Calu3 (cell line): ENCODE results near the gene PPP1R3G. TPM values are rescaled to one million over a fixed set of nuclear protein-coding genes. Genes with fewer than 3 reads are reported as not detected.

Source experiments
- BruUV-seq: library from RNA; stranded (reverse); fragments of 400-500 nt; replicated peaks from 2 replicates; lab custom pipeline; 2021; lab: Mats Ljungman, UMichigan
- CTCF ChIA-PET: fragments of 300-600 bp; sonication (Branson Sonifier 250); formaldehyde crosslinking; loops from one replicate; lab custom pipeline; 2022; ENCODE audit warnings: antibody characterized with exemption; lab: Charles Lee
- DNase-seq: peaks from one replicate; pipeline ENCODE4 v3.0.0; 2022
- H3K27ac Mint-ChIP-seq: one replicate; pipeline ENCODE4 v1.8.0; 2022; ENCODE audit warnings: mixed read lengths; ENCODE audit not compliant: unreplicated experiment
- H3K27me3 Mint-ChIP-seq: one replicate; pipeline ENCODE4 v1.8.0; 2022; ENCODE audit warnings: mixed read lengths; ENCODE audit not compliant: unreplicated experiment
- H3K36me3 Mint-ChIP-seq: one replicate; pipeline ENCODE4 v1.8.0; 2022; ENCODE audit warnings: mild to moderate bottlenecking, moderate library complexity, mixed read lengths; ENCODE audit not compliant: insufficient read depth, unreplicated experiment
- H3K4me1 Mint-ChIP-seq: one replicate; pipeline ENCODE4 v1.8.0; 2022; ENCODE audit warnings: mild to moderate bottlenecking, low read depth, mixed read lengths; ENCODE audit not compliant: unreplicated experiment
- H3K4me3 Mint-ChIP-seq: one replicate; pipeline ENCODE4 v1.8.0; 2022; ENCODE audit warnings: mild to moderate bottlenecking, low read depth, moderate library complexity, mixed read lengths; ENCODE audit not compliant: unreplicated experiment
- H3K9me3 Mint-ChIP-seq: one replicate; pipeline ENCODE4 v1.8.0; 2022; ENCODE audit warnings: low read depth, mixed read lengths; ENCODE audit not compliant: unreplicated experiment
- CTCF ChIP-seq: fragments of 200-600 bp; IDR thresholded peaks from one replicate; pipeline ENCODE4 v1.8.0; 2022; ENCODE audit warnings: antibody characterized with exemption; ENCODE audit not compliant: unreplicated experiment
- intact Hi-C: fragments of 100-400 bp; cut with micrococcal nuclease; formaldehyde crosslinking; loops from one replicate; pipeline ENCODE4 v1.10.0; 2022; ENCODE audit not compliant: unreplicated experiment
- total RNA-seq: library from RNA; stranded (reverse); gene quantifications from 2 replicates; pipeline ENCODE4 v1.2.3, GENCODE V29; 2022

The PPP1R3G gene
- total RNA-seq, 1 experiment from 2014 or later, result 0.07 TPM

DNA sequence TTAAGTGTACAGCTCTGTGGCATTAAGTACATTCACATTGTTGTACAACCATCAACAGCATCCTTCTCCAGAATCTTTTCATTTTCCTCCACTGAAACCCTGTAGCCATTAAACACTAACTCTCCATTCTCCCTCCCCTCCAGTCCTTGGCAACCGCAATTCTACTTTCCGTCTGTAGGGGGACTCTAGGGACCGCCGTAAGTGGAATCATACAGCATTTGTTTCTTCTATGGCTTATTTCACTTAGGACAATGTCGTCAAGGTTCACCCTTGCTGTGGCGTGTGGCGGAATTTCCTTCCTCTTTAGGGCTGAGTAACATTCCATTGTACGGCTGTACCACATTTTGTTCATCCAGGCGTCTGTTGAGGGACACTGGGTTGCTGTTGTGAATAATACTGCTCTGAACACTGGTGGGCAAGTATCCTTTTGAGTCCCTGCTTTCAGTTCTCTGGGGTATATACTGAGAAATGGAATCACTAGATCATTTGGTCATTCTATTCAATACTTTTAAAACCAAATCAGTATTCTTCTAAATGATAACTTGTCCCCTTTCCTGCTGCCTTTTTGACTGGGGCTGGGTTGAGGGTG is 50.7 kb downstream of the PPP1R3G start:
- H3K36me3 Mint-ChIP-seq, result no peaks in the 10 kb centered on the region
- CTCF ChIA-PET, result no interaction called here
- no peaks in the 10 kb centered on the region for H3K9me3 Mint-ChIP-seq
- BruUV-seq, result no TSS peak
- intact Hi-C loops, result no loop called here
- no peak overlapping the region for H3K4me3 Mint-ChIP-seq
- no peak overlapping the region for H3K27ac Mint-ChIP-seq
- H3K27me3 Mint-ChIP-seq, result no peaks in the 10 kb centered on the region
- peak; percentile 4 for DNase-seq
- peak; percentile 63 for TF ChIP-seq CTCF
- H3K4me1 Mint-ChIP-seq, result no peaks in the 10 kb centered on the region

GRCh38 chr6:5136851-5137250 is 51.7 kb downstream of the PPP1R3G start:
- H3K4me1 Mint-ChIP-seq, result no peaks in the 10 kb centered on the region
- no peak overlapping the region for H3K4me3 Mint-ChIP-seq
- intact Hi-C loops, result no loop called here
- no peaks in the 10 kb centered on the region for H3K9me3 Mint-ChIP-seq
- BruUV-seq, result no TSS peak
- no peaks in the 10 kb centered on the region for H3K36me3 Mint-ChIP-seq
- no peak for DNase-seq
- H3K27me3 Mint-ChIP-seq, result no peaks in the 10 kb centered on the region
- CTCF ChIA-PET, result no interaction called here
- H3K27ac Mint-ChIP-seq, result no peak overlapping the region
- no peak for TF ChIP-seq CTCF

Other genes starting within 250 kb of the PPP1R3G start
- 7.4 and 11.1 TPM in 2 replicates for gene RPP40, start 81.3 kb upstream of the PPP1R3G start, total RNA-seq
- gene LYRM4, start 175.6 kb downstream of the PPP1R3G start, total RNA-seq, result 16.5 and 18.5 TPM in 2 replicates
- gene FARS2, start 176.2 kb downstream of the PPP1R3G start, total RNA-seq, result 13.4 and 14.3 TPM in 2 replicates